ENCODE data around the gene ANXA9. TPM values are rescaled to one million over a fixed set of nuclear protein-coding genes. Genes with fewer than 3 reads are reported as not detected.

Gene ANXA9
- total RNA-seq, 1 donor from 2014 or later: not detected

GRCh38 chr1:150995460-150995859 lies 13.4 kb downstream of the ANXA9 start:
- Mint-ChIP-seq H3K9me3 (no peaks in the 10 kb centered on the region), H3K27me3 (ENCODE audit: low read depth) (no peaks in the 10 kb centered on the region), H3K4me3 (no peak overlapping the region), H3K4me1 (peaks cover 14% of the 10 kb centered on the region), H3K36me3 (ENCODE audit: low read depth) (no peaks in the 10 kb centered on the region), H3K27ac (ENCODE audit: unreplicated experiment) (no peak overlapping the region)
- TF ChIP-seq, protein P1, sequence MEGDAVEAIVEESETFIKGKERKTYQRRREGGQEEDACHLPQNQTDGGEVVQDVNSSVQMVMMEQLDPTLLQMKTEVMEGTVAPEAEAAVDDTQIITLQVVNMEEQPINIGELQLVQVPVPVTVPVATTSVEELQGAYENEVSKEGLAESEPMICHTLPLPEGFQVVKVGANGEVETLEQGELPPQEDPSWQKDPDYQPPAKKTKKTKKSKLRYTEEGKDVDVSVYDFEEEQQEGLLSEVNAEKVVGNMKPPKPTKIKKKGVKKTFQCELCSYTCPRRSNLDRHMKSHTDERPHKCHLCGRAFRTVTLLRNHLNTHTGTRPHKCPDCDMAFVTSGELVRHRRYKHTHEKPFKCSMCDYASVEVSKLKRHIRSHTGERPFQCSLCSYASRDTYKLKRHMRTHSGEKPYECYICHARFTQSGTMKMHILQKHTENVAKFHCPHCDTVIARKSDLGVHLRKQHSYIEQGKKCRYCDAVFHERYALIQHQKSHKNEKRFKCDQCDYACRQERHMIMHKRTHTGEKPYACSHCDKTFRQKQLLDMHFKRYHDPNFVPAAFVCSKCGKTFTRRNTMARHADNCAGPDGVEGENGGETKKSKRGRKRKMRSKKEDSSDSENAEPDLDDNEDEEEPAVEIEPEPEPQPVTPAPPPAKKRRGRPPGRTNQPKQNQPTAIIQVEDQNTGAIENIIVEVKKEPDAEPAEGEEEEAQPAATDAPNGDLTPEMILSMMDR (conservative IDR thresholded peaks at IDR 0.05): no peak
- no peak for DNase-seq (ENCODE audit: low read depth, low spot score)

DNA sequence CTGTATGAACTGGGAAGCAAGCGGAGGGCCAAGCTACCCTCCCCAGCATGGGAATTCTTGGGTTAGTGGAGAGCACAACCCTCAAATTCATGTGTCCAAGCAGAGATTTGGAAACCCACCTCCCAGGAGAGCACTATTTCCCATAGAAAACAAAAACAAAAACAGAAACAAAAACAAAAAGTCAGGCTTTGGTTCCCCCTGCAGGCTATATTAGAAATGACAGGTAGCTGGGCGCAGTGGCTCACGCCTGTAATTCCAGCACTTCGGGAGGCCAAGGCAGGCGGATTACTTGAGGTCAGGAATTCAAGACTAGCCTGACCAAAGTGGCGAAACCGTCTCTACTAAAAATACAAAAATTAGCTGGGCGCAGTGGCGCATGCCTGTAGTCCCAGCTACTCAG lies 13.8 kb downstream of the ANXA9 start:
- no peaks in the 10 kb centered on the region for H3K36me3 Mint-ChIP-seq (ENCODE audit: low read depth)
- H3K4me1 Mint-ChIP-seq: peaks cover 14% of the 10 kb centered on the region
- no peaks in the 10 kb centered on the region for H3K9me3 Mint-ChIP-seq
- no peak overlapping the region for H3K27ac Mint-ChIP-seq (ENCODE audit: unreplicated experiment)
- H3K4me3 Mint-ChIP-seq: no peak overlapping the region
- H3K27me3 Mint-ChIP-seq (ENCODE audit: low read depth): no peaks in the 10 kb centered on the region
- DNase-seq (ENCODE audit: low read depth, low spot score): peak; percentile 49
- TF ChIP-seq, protein P1 (conservative IDR thresholded peaks at IDR 0.05): peak; percentile 86

DNA sequence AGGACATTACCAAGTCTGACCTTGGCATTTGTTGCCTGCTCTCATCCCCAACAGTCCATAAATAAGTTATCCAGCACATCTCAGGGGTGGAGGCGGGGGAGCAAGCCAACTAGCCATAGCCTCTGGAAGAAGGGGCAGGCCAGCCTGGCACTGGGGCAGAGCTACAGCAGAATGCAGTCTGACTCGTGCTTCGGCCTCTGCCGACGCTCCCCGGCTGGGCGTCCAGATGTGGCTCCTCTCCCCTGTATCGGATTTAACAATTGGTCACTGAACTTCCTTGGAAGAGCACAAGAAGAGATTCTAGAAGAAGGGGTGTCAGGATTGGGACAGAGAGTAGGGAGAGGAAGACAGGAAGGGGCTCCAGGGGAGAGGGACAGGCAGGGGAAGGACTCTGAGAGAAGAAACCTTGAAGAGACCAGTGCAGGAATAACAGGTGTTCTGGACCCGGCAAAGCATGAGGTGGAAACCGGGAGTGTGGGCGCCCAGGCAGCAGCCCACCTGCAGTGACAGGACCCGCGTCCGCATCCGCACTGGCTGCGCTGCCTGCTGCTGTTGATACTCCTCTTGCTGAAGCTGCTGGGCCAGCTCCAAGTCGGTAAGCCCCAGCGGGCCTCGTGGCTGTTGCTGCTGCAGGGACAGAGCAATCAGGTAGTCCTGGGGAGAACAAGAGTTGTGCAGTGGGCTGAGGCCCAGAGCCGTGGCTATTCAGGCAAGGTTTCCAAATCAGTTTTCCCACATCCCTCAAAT lies 15.2 kb downstream of the ANXA9 start:
- no peak overlapping the region for H3K4me3 Mint-ChIP-seq
- H3K9me3 Mint-ChIP-seq: no peaks in the 10 kb centered on the region
- H3K27me3 Mint-ChIP-seq (ENCODE audit: low read depth): no peaks in the 10 kb centered on the region
- no peaks in the 10 kb centered on the region for H3K36me3 Mint-ChIP-seq (ENCODE audit: low read depth)
- peaks cover 14% of the 10 kb centered on the region for H3K4me1 Mint-ChIP-seq
- H3K27ac Mint-ChIP-seq (ENCODE audit: unreplicated experiment): no peak overlapping the region
- TF ChIP-seq, protein P1 (conservative IDR thresholded peaks at IDR 0.05): no peak
- no peak for DNase-seq (ENCODE audit: low read depth, low spot score)

DNA sequence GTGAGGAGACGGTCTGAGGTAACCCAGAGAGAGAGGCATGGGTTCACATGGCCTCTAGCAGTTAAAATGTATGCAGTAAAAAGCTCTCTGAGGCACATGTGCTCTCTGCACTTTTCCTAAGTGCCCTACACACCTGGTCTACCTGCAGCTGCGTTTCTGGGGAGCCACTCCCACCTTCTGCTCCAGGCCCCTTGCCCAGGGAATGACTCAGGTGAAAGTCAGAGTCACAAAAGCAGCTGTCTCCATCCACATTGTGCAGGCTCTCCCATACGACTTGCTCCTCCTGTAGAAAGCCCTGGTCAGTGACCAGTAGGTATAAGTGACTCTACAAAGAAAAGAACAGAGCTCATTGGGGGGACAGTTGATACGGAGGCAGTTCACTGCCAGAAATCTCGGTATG lies 15.9 kb downstream of the ANXA9 start:
- Mint-ChIP-seq H3K36me3 (ENCODE audit: low read depth) (no peaks in the 10 kb centered on the region), H3K9me3 (no peaks in the 10 kb centered on the region), H3K4me1 (peaks cover 18% of the 10 kb centered on the region), H3K27ac (ENCODE audit: unreplicated experiment) (no peak overlapping the region), H3K27me3 (ENCODE audit: low read depth) (no peaks in the 10 kb centered on the region), H3K4me3 (no peak overlapping the region)
- no peak for DNase-seq (ENCODE audit: low read depth, low spot score)
- TF ChIP-seq, protein P1 (conservative IDR thresholded peaks at IDR 0.05): no peak

DNA sequence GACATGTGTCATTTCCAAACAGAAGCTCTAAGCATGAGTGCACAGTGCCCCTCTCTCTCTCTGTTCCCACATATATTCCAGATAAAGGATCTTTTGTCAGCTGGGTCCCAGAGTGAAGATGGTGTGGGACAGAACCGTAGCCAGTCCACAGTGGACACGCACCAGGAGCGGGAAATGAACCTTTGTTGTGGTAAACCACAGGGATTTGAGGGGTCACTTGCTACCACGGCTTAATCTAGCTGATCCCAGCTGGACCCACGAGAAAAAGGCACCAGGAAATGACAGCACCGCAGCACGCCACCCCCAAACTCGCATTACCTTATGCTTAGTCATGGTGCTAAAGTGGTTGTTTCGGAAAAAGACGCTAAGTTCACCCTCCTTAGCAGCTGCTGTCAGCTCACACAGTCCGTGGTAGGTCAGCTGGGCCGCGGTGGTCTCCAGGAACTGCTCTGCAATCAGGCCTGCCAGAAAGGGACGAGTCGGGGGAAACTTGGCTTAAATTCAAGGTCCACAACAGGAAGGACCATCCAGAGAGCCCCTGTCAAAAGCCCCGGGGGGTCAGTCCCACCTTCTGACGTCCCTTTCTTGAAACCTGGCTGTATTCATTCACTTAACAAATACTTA lies 17.1 kb downstream of the ANXA9 start:
- no peaks in the 10 kb centered on the region for H3K36me3 Mint-ChIP-seq (ENCODE audit: low read depth)
- peaks cover 20% of the 10 kb centered on the region for H3K4me1 Mint-ChIP-seq
- H3K9me3 Mint-ChIP-seq: no peaks in the 10 kb centered on the region
- no peak for DNase-seq (ENCODE audit: low read depth, low spot score)
- no peaks in the 10 kb centered on the region for H3K27me3 Mint-ChIP-seq (ENCODE audit: low read depth)
- no peak overlapping the region for H3K4me3 Mint-ChIP-seq
- TF ChIP-seq, protein P1 (conservative IDR thresholded peaks at IDR 0.05): no peak
- H3K27ac Mint-ChIP-seq (ENCODE audit: unreplicated experiment): peak overlapping the region; percentile 13
